SK-N-SH treated with all-trans-retinoic acid at 6 μM for 48 hours (cell line): ENCODE measurements around the gene CR1.

Experiments
- ESRRG ChIP-seq: fragments of 250-450 bp; sonication (Bioruptor Pico); IDR thresholded peaks from 2 replicates; pipeline ENCODE4 v1.6.1; 2021; ENCODE audit warnings: mild to moderate bottlenecking
- OSR1 ChIP-seq: fragments of 250-450 bp; sonication (Bioruptor Pico); IDR thresholded peaks from 2 replicates; pipeline ENCODE4 v1.8.0; 2022; ENCODE audit warnings: moderate library complexity, mild to moderate bottlenecking, inconsistent platforms
- PATZ1 ChIP-seq: fragments of 250-450 bp; sonication (Bioruptor Pico); IDR thresholded peaks from 2 replicates; pipeline ENCODE4 v1.8.0; 2020; ENCODE audit warnings: mild to moderate bottlenecking, moderate library complexity, borderline replicate concordance

DNA sequence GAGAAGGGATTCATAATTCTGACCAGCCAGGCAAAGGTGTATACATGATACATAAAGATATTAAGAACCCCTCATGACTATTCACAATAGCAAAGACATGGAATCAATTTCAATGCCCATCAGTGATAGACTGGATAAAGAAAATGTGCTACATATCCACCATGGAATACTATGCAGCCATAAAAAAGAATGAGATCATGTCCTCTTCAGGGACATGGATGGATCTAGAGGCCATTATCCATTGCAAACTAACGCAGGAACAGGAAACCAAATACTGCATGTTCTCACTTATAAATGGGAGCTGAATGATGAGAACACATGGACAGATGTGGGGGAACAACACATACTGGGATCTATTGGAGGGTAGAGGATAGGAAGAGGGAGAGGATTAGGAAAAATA, 170.4 kb downstream of the CR1 start:
- TF ChIP-seq ESRRG (no peak), PATZ1 (CRISPR knock-in tag) (no peak), OSR1 (CRISPR knock-in tag) (no peak)
